Activated naive CD8-positive, alpha-beta T cell treated with anti-CD3 and anti-CD28 coated beads for 36 hours (primary cell): ENCODE data around the gene KDM4C. TPM values are rescaled to one million over a fixed set of nuclear protein-coding genes. Genes with fewer than 3 reads are reported as not detected.

Source experiments
- DNase-seq: peaks from one replicate; pipeline ENCODE4 v3.0.0; 2021
- H3K27ac Mint-ChIP-seq: one replicate; pipeline ENCODE4 v1.8.0; 2022; ENCODE audit warnings: mild to moderate bottlenecking, moderate library complexity, mixed read lengths
- H3K27me3 Mint-ChIP-seq: one replicate; pipeline ENCODE4 v1.8.0; 2022; ENCODE audit warnings: mild to moderate bottlenecking, mixed read lengths
- H3K36me3 Mint-ChIP-seq: one replicate; pipeline ENCODE4 v1.8.0; 2021; ENCODE audit warnings: mild to moderate bottlenecking, mixed read lengths
- H3K4me1 Mint-ChIP-seq: one replicate; pipeline ENCODE4 v1.8.0; 2021; ENCODE audit warnings: mixed read lengths
- H3K4me3 Mint-ChIP-seq: one replicate; pipeline ENCODE4 v1.8.0; 2022; ENCODE audit warnings: mild to moderate bottlenecking, moderate library complexity, mixed read lengths
- H3K9me3 Mint-ChIP-seq: one replicate; pipeline ENCODE4 v1.8.0; 2022; ENCODE audit warnings: mixed read lengths
- total RNA-seq, 2 experiments: library from RNA; stranded (reverse); gene quantifications; one replicate each; pipeline ENCODE4 v1.2.3, GENCODE V29; 2021

KDM4C gene
- total RNA-seq, 2 experiments from 2014 or later = 22.7 to 22.9 TPM

DNA sequence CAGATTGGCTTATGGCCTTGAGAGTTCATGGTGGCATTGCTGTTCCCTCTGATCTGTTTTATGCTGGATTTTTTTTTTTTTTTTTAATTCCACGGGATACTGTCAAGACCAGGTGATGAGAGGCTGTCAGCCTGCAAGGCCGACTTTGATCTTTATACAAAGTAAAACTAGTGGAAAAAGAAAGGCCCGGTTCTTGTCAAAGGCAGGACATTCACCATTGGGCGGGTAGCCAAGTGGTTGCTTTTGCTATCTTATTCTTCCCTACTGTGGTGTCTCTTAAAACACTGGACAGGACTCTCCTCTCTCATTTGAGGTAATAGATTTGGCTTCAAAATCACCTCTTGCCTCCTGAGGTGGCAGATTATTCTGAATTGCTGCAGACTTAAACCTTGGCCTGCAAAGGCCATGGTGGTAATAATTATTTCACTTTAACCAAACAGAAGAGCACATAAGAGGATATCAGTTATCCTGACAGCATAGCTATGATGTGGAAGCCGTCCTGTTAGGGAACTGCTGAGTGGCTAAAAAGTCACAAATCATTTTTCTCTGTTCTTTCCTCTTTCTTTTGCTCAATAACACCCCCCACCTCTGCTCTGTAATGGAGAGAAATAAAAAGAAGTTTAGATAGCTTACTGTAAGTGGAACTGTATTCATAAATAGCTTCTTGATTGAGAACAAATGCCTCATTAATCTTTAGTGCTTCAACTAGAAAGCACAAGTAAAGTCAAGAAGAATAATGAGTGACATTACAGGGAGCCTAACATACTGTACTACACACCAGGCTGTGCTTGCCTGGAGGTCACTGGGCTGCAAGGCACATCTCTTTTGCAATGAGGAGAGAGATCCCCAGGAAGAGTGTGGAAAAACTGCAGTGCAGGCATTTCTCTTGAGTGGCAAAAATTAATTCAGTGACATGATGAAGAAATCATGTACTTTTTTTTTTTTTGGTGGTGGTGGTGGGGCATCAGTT, 275.6 kb downstream of the KDM4C start:
- no peaks in the 10 kb centered on the region for H3K9me3 Mint-ChIP-seq
- DNase-seq = no peak
- H3K27ac Mint-ChIP-seq = no peak overlapping the region
- H3K27me3 Mint-ChIP-seq = no peaks in the 10 kb centered on the region
- no peak overlapping the region for H3K4me3 Mint-ChIP-seq
- H3K36me3 Mint-ChIP-seq = peaks cover 30% of the 10 kb centered on the region
- H3K4me1 Mint-ChIP-seq = no peaks in the 10 kb centered on the region

GRCh38 chr9:7037176-7037575, 279.4 kb downstream of the KDM4C start:
- Mint-ChIP-seq H3K27me3 (no peaks in the 10 kb centered on the region), H3K4me1 (no peaks in the 10 kb centered on the region), H3K9me3 (no peaks in the 10 kb centered on the region), H3K36me3 (peaks cover 33% of the 10 kb centered on the region), H3K4me3 (no peak overlapping the region), H3K27ac (no peak overlapping the region)
- no peak for DNase-seq

DNA sequence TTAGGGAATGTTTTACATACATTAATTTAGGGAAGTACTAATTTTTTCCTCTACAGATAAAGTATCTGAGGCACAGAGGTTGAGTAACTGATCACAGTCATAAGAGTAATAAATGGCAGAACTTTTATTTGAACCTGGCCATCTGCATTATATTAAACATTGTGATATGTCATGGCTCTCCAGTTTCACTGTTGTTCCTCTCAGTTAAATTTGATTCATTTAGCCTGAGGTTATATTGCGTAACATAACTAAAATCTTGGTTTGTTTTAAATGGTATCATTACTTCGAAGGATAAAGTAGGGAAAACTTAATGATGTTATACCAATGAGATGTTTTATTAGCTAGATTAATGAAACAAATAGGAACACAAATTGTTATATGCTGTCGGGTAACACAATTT, 284.4 kb downstream of the KDM4C start:
- H3K27ac Mint-ChIP-seq = no peak overlapping the region
- peaks cover 13% of the 10 kb centered on the region for H3K36me3 Mint-ChIP-seq
- H3K9me3 Mint-ChIP-seq = no peaks in the 10 kb centered on the region
- DNase-seq = no peak
- H3K4me1 Mint-ChIP-seq = peaks cover 8% of the 10 kb centered on the region
- H3K4me3 Mint-ChIP-seq = no peak overlapping the region
- H3K27me3 Mint-ChIP-seq = no peaks in the 10 kb centered on the region

- Mint-ChIP-seq H3K27ac (no peak overlapping the region), H3K9me3 (no peaks in the 10 kb centered on the region), H3K27me3 (no peaks in the 10 kb centered on the region), H3K4me3 (no peak overlapping the region), H3K4me1 (peaks cover 11% of the 10 kb centered on the region), H3K36me3 (peaks cover 14% of the 10 kb centered on the region)
- no peak for DNase-seq
Observed at GRCh38 chr9:7045361-7045760, 287.6 kb downstream of the KDM4C start.

GRCh38 chr9:7051711-7052110, 293.9 kb downstream of the KDM4C start:
- Mint-ChIP-seq H3K4me3 (no peak overlapping the region), H3K27me3 (no peaks in the 10 kb centered on the region), H3K27ac (no peak overlapping the region), H3K4me1 (peaks cover 16% of the 10 kb centered on the region), H3K36me3 (peaks cover 11% of the 10 kb centered on the region), H3K9me3 (no peaks in the 10 kb centered on the region)
- no peak for DNase-seq

GRCh38 chr9:7053903-7054302, 296.1 kb downstream of the KDM4C start:
- DNase-seq = no peak
- Mint-ChIP-seq H3K27me3 (no peaks in the 10 kb centered on the region), H3K4me3 (no peak overlapping the region), H3K36me3 (peaks cover 6% of the 10 kb centered on the region), H3K27ac (no peak overlapping the region), H3K9me3 (no peaks in the 10 kb centered on the region), H3K4me1 (peaks cover 18% of the 10 kb centered on the region)

DNA sequence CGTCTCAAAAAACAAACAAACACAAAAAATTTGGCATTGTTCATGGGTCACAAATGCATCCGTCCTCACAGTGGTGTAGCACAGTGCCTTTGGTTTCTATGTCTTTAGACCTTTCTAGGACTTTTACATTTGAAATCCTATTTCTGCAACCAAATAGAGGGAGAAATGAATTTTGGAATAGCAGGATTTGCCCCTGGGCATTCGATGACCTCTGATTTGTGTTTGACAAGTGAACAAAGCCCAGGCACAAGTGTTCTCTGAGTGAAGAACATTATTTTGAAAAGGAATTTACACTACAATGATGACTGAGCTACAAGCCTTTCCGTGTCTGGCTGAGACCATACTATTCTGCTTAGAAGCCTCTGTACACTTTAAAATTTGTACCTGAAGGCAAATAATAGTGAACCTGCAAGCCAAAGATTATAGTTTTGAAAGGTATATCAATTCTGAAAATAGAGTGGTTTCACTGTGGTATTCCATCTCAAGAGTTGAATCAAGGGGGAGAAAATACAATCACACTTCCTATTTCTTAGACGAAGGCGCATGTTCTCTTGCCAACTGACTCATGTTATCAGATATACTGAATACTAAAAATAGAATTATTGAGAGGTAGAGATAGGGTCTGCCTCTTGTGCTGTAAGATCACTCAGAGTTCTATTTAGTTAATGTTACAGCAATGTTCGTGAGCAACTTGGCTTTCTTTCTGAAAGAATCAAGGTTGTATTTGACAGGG, 297.6 kb downstream of the KDM4C start:
- H3K9me3 Mint-ChIP-seq = no peaks in the 10 kb centered on the region
- no peak overlapping the region for H3K4me3 Mint-ChIP-seq
- H3K27ac Mint-ChIP-seq = no peak overlapping the region
- H3K27me3 Mint-ChIP-seq = no peaks in the 10 kb centered on the region
- DNase-seq = no peak
- peaks cover 6% of the 10 kb centered on the region for H3K36me3 Mint-ChIP-seq
- H3K4me1 Mint-ChIP-seq = peaks cover 15% of the 10 kb centered on the region

GRCh38 chr9:7056254-7056653, 298.5 kb downstream of the KDM4C start:
- H3K36me3 Mint-ChIP-seq = peaks cover 8% of the 10 kb centered on the region

DNA sequence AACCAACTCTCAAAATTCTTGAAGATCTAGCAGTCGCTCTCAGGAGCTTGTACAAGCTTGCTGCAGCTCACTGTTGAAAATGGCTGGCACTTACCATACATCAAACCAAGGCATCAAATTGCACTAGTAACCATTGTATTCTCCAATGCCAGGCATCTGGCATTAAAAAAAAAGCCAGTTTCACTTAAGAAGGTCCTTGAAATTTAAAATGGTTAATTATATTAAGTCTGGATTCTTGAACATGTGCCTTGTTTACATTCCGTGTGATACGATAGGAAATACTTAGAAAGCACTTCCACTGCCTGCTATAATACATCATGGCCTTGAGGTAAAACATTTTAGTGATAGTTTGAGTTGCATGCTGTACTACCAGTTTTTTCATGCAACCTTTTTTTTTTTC, 300.7 kb downstream of the KDM4C start:
- peaks cover 5% of the 10 kb centered on the region for H3K36me3 Mint-ChIP-seq

More at GRCh38 chr9:7056254-7056653, 298.5 kb downstream of the KDM4C start:
- peaks cover 15% of the 10 kb centered on the region for H3K4me1 Mint-ChIP-seq
- no peak for DNase-seq
- H3K9me3 Mint-ChIP-seq = no peaks in the 10 kb centered on the region
- H3K4me3 Mint-ChIP-seq = no peak overlapping the region
- H3K27me3 Mint-ChIP-seq = no peaks in the 10 kb centered on the region
- no peak overlapping the region for H3K27ac Mint-ChIP-seq

GRCh38 chr9:7067169-7067568, 309.4 kb downstream of the KDM4C start:
- DNase-seq = no peak
- Mint-ChIP-seq H3K4me3 (no peak overlapping the region), H3K9me3 (no peaks in the 10 kb centered on the region), H3K27ac (no peak overlapping the region), H3K27me3 (no peaks in the 10 kb centered on the region), H3K4me1 (peaks cover 2% of the 10 kb centered on the region), H3K36me3 (peaks cover 2% of the 10 kb centered on the region)

More for the DNA sequence above, 300.7 kb downstream of the KDM4C start:
- Mint-ChIP-seq H3K27ac (no peak overlapping the region), H3K4me1 (peaks cover 15% of the 10 kb centered on the region), H3K4me3 (no peak overlapping the region), H3K9me3 (no peaks in the 10 kb centered on the region), H3K27me3 (no peaks in the 10 kb centered on the region)
- no peak for DNase-seq

DNA sequence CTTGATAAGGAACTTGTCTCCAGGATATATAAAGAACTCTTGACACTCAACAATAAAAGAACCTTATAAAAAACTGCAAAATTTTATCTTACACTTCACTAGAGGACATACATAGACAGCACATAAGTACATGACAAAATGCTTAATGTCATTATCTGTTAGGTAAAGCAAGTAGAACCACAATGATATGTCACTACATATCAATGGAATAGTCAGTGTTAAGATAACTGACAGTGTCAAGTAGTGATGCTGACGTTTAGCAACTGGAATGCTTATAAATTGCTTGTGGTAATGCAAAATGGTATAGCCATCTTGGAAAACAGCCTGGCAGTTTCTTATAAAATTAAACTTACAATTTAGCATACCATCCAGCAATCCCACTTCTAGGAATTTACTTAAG, 314.1 kb downstream of the KDM4C start:
- no peaks in the 10 kb centered on the region for H3K27me3 Mint-ChIP-seq
- DNase-seq = no peak
- H3K4me3 Mint-ChIP-seq = no peak overlapping the region
- H3K36me3 Mint-ChIP-seq = peaks cover 15% of the 10 kb centered on the region
- no peaks in the 10 kb centered on the region for H3K9me3 Mint-ChIP-seq
- no peak overlapping the region for H3K27ac Mint-ChIP-seq
- no peaks in the 10 kb centered on the region for H3K4me1 Mint-ChIP-seq

DNA sequence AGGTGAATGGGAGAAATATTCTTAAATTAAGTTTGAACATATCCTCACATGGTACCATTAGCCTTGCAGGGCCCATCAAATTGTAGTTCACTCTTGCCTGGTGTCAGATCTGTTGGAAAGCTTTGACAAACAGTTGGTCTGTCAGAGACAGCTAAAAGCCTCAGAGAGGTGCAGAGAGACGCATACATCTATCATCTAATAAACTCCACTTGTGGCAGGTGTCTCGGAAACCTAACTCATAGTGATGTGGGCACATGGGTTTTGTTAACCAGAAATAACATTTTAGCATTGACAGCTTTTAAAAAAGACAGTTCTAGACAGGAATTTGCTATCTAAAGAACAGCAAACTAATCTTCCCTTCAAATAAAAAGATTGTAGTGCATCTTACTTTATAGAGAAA, 315.9 kb downstream of the KDM4C start:
- peaks cover 19% of the 10 kb centered on the region for H3K36me3 Mint-ChIP-seq
- H3K4me1 Mint-ChIP-seq = no peaks in the 10 kb centered on the region
- H3K9me3 Mint-ChIP-seq = no peaks in the 10 kb centered on the region
- no peaks in the 10 kb centered on the region for H3K27me3 Mint-ChIP-seq
- H3K4me3 Mint-ChIP-seq = no peak overlapping the region
- no peak overlapping the region for H3K27ac Mint-ChIP-seq
- DNase-seq = no peak

DNA sequence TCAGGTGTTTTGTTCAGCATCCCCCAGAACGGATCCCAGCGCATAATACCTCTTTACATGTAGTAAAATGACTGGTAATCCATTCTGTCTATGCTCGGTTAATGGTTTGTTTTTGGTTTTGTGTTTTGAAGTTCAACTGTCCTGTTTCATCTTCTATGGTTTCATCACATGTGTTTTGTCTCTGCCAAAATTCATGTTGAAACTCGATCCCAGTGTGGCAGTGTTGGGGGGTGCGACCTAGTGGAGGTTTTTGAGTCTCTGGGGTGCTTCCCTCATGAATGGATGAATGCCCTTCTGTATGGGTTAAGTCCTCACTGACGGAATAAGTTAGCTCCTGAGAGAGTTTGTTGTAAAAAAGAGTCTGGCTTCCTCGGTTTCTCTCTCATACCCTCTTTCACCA, 317.4 kb downstream of the KDM4C start:
- DNase-seq = no peak
- Mint-ChIP-seq H3K36me3 (peaks cover 17% of the 10 kb centered on the region), H3K4me3 (no peak overlapping the region), H3K27ac (no peak overlapping the region), H3K9me3 (no peaks in the 10 kb centered on the region), H3K27me3 (no peaks in the 10 kb centered on the region), H3K4me1 (no peaks in the 10 kb centered on the region)

DNA sequence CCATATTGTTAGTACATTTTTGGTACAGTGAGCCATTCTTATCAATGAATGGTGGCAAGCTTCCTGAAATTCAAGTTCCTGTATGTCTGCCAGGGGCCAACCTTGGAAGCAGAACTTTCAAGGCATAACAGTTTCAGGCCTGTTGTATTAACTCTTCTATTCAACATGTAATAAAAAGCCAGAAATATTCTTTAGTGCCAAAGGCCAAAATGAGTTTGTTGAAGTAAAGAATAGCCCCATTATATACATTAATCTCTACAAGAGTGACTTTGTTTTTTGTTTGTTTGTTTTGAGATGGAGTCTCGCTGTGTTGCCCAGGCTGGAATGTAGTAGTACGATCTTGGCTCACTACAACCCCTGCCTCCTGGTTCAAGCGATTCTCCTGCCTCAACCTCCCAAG, 321.3 kb downstream of the KDM4C start:
- Mint-ChIP-seq H3K36me3 (peaks cover 19% of the 10 kb centered on the region), H3K27me3 (no peaks in the 10 kb centered on the region), H3K4me3 (no peak overlapping the region), H3K9me3 (no peaks in the 10 kb centered on the region), H3K27ac (no peak overlapping the region), H3K4me1 (no peaks in the 10 kb centered on the region)
- no peak for DNase-seq

DNA sequence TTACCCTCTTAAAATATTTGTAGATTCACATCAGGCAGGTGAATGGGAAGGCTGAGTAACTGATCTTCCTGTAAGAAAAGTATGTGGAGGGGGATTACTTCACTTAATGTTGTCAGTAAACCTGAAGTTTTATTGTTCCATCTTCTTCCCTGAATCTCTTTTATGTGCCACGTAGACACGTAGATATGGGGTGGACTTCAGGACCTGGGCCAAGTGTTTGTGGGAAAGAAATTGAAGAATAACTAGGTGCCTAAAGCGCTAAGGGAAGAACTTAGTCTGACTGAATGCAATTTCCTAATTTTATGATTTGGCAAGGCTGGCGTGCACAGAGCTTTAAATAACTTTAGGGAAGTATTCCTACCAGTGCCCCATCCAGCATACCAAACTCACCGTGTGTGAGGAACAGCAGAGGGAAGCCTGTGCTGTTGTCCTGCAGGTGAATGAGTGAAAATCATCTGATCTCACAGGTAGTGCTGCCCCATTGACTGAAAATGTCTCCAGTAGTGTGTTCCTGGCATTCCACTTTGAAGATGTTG, 323.4 kb downstream of the KDM4C start:
- H3K4me1 Mint-ChIP-seq = no peaks in the 10 kb centered on the region
- H3K27ac Mint-ChIP-seq = no peak overlapping the region
- H3K36me3 Mint-ChIP-seq = peaks cover 17% of the 10 kb centered on the region
- H3K4me3 Mint-ChIP-seq = no peak overlapping the region
- no peak for DNase-seq
- H3K27me3 Mint-ChIP-seq = no peaks in the 10 kb centered on the region
- no peaks in the 10 kb centered on the region for H3K9me3 Mint-ChIP-seq
